Tibial nerve (tissue), 4 donors: ENCODE data around the gene PLCL2.

Experiments used
- CTCF ChIP-seq, 5 experiments: fragments of 200-600 bp in 3 of 5; fragments of 450-650 bp in 2 of 5; sonication (generic) in 3 of 5; IDR thresholded peaks; one replicate each; pipeline ENCODE4 v1.5.1; 2016 to 2019; ENCODE audit warnings: antibody characterized with exemption in 5 of 5, mild to moderate bottlenecking in 3 of 5, moderate library complexity in 2 of 5
- EP300 ChIP-seq, 2 donors: sonication (generic); formaldehyde crosslinking; IDR thresholded peaks; one replicate each; pipeline ENCODE4 v1.6.1; 2017; ENCODE audit warnings: antibody characterized with exemption in 2 of 2, mild to moderate bottlenecking in 1 of 2
- POLR2A ChIP-seq, 2 donors: fragments of 450-650 bp; IDR thresholded peaks; one replicate each; pipeline ENCODE4 v1.6.1; 2017; ENCODE audit warnings: antibody characterized with exemption in 2 of 2, mild to moderate bottlenecking in 2 of 2, moderate library complexity in 2 of 2

DNA sequence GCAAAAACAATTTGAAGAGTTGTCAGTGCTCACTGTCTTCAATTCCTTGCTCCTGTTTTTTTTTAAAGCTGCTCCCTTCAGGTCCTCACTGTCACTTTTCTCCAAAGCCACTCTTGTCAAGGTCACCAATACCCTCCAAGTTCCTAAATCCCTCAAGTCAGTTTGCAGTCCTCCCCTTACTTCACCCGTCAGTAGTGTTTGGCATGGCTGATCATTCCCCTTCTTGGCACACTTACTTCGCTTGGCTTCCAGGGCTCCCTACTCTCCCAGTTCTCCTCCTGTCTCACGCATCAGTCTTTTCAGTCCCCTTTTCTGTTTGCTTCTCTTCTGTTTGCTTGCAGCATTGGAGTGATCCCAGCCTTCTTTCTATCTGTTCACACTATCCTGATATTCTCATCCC, 25.5 kb downstream of the PLCL2 start:
- TF ChIP-seq CTCF (IDR thresholded peaks at IDR 0.05) (no peak), POLR2A (IDR thresholded peaks at IDR 0.05) (no peak), EP300 (IDR thresholded peaks at IDR 0.05) (no peak)
